ENCODE data around the gene TLE4.

DNA sequence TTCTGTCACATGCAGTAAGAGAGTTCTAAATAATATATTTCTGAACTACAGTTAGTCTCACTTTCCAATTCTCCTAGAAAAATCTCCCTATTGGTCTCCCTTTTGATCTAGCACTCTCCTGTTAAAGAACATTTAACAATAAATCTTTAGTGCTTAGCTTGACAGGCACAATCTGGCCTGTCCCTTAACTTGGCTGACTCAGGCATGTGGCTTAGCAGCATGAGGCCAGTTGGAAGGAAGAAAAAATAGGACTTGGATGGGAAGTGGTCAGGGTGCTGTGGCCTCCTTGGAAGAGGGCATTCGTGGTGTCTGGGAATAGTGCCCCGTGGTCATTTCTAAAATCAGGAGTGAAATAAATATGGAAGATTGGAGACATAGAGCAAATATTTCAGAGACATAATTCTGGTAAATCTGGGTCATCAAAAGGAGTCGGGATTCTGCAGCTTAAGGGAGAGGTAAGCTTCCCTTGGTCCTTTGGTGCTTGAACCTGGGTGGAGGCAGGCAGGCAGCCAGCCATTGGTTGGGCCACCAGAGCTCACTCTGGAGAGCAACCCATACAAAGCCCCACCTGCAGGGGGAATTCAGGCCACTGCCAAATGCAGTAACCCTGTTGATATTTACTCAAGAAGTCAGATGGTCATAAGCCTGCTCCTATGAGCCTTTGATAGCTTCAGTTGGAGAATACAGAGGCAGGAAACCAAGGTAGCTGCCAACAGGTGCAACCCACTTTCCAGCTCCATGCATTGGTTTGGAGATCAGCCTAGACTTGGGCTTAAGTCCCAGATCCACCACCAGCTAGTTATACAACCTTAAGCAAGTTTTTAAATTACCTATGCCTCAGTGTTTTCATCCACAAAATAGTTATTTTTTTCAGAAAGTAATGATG, 28.8 kb upstream of the TLE4 start:
- TF ChIP-seq, protein P1, sequence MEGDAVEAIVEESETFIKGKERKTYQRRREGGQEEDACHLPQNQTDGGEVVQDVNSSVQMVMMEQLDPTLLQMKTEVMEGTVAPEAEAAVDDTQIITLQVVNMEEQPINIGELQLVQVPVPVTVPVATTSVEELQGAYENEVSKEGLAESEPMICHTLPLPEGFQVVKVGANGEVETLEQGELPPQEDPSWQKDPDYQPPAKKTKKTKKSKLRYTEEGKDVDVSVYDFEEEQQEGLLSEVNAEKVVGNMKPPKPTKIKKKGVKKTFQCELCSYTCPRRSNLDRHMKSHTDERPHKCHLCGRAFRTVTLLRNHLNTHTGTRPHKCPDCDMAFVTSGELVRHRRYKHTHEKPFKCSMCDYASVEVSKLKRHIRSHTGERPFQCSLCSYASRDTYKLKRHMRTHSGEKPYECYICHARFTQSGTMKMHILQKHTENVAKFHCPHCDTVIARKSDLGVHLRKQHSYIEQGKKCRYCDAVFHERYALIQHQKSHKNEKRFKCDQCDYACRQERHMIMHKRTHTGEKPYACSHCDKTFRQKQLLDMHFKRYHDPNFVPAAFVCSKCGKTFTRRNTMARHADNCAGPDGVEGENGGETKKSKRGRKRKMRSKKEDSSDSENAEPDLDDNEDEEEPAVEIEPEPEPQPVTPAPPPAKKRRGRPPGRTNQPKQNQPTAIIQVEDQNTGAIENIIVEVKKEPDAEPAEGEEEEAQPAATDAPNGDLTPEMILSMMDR (optimal IDR thresholded peaks at IDR 0.05 in 1 of 3, IDR thresholded peaks at IDR 0.05 in 1 of 3, conservative IDR thresholded peaks at IDR 0.05 in 1 of 3; ENCODE audit: extremely low read depth in 1 of 3, insufficient read depth in 2 of 3, low read length in 3 of 3): no peak
- TF ChIP-seq EZH2 (IDR thresholded peaks at IDR 0.05; ENCODE audit: low read length): no peak

Data from keratinocyte (primary cell).